ENCODE measurements around the gene TUBB1.

TUBB1 gene

GRCh38 chr20:58985656-58986055 is 33.6 kb upstream of the TUBB1 start:
- peaks cover 48% of the 10 kb centered on the region for H3K4me1 Mint-ChIP-seq
- H3K27ac Mint-ChIP-seq, result peak overlapping the region; percentile 16

GRCh38 chr20:58986286-58986967 is 32.8 kb upstream of the TUBB1 start:
- Mint-ChIP-seq H3K4me3 (peak overlapping the region; percentile 1), H3K4me1 (peaks cover 48% of the 10 kb centered on the region), H3K9me3 (no peaks in the 10 kb centered on the region), H3K36me3 (peaks cover 94% of the 10 kb centered on the region), H3K27ac (peak overlapping the region; percentile 16)
- DNase-seq (ENCODE audit: low spot score in 2 of 2), result no peak
- no peak for ATAC-seq

More at GRCh38 chr20:58985656-58986055, 33.6 kb upstream of the TUBB1 start:
- Mint-ChIP-seq H3K36me3 (peaks cover 86% of the 10 kb centered on the region), H3K9me3 (no peaks in the 10 kb centered on the region), H3K4me3 (no peak overlapping the region)
- ATAC-seq (no peak), DNase-seq (ENCODE audit: low spot score in 2 of 2) (no peak)

- Mint-ChIP-seq H3K4me3 (peak overlapping the region; percentile 1), H3K9me3 (no peaks in the 10 kb centered on the region), H3K36me3 (peaks cover 96% of the 10 kb centered on the region), H3K27ac (peak overlapping the region; percentile 16), H3K4me1 (peaks cover 47% of the 10 kb centered on the region)
- ATAC-seq (peak; percentile 61), DNase-seq (ENCODE audit: low spot score in 2 of 2) (no peak)
These were observed 32.2 kb upstream of the TUBB1 start for GRCh38 chr20:58986968-58987517.

GRCh38 chr20:58987790-58988564 is 31.3 kb upstream of the TUBB1 start:
- peaks cover 96% of the 10 kb centered on the region for H3K36me3 Mint-ChIP-seq
- H3K27ac Mint-ChIP-seq, result no peak overlapping the region
- peaks cover 38% of the 10 kb centered on the region for H3K4me1 Mint-ChIP-seq
- ATAC-seq (no peak), DNase-seq (ENCODE audit: low spot score in 2 of 2) (no peak)
- no peaks in the 10 kb centered on the region for H3K9me3 Mint-ChIP-seq
- H3K4me3 Mint-ChIP-seq, result no peak overlapping the region

GRCh38 chr20:58988565-58988882 is 30.7 kb upstream of the TUBB1 start:
- Mint-ChIP-seq H3K9me3 (no peaks in the 10 kb centered on the region), H3K36me3 (peaks cover 98% of the 10 kb centered on the region), H3K4me1 (peaks cover 37% of the 10 kb centered on the region), H3K4me3 (no peak overlapping the region), H3K27ac (no peak overlapping the region)
- ATAC-seq (no peak), DNase-seq (ENCODE audit: low spot score in 2 of 2) (no peak)

- H3K9me3 Mint-ChIP-seq, result no peaks in the 10 kb centered on the region
- ATAC-seq (no peak), DNase-seq (ENCODE audit: low spot score in 2 of 2) (no peak)
- peaks cover 99% of the 10 kb centered on the region for H3K36me3 Mint-ChIP-seq
- no peak overlapping the region for H3K4me3 Mint-ChIP-seq
- peaks cover 30% of the 10 kb centered on the region for H3K4me1 Mint-ChIP-seq
- H3K27ac Mint-ChIP-seq, result no peak overlapping the region
These were observed 30.0 kb upstream of the TUBB1 start for GRCh38 chr20:58989196-58989595.

- ATAC-seq (no peak), DNase-seq (ENCODE audit: low spot score in 2 of 2) (no peak)
- H3K27ac Mint-ChIP-seq, result no peak overlapping the region
- H3K4me3 Mint-ChIP-seq, result no peak overlapping the region
- peaks cover 100% of the 10 kb centered on the region for H3K36me3 Mint-ChIP-seq
- peaks cover 25% of the 10 kb centered on the region for H3K4me1 Mint-ChIP-seq
- no peaks in the 10 kb centered on the region for H3K9me3 Mint-ChIP-seq
These were observed 28.4 kb upstream of the TUBB1 start for GRCh38 chr20:58990651-58991445.

GRCh38 chr20:58991715-58992114 is 27.5 kb upstream of the TUBB1 start:
- Mint-ChIP-seq H3K9me3 (no peaks in the 10 kb centered on the region), H3K4me1 (peaks cover 21% of the 10 kb centered on the region), H3K36me3 (peaks cover 100% of the 10 kb centered on the region), H3K27ac (peak overlapping the region; percentile 64), H3K4me3 (no peak overlapping the region)
- DNase-seq (ENCODE audit: low spot score in 2 of 2) (no peak), ATAC-seq (no peak)

GRCh38 chr20:58992911-58993310 is 26.3 kb upstream of the TUBB1 start:
- H3K4me1 Mint-ChIP-seq, result peaks cover 12% of the 10 kb centered on the region
- no peaks in the 10 kb centered on the region for H3K9me3 Mint-ChIP-seq
- no peak overlapping the region for H3K27ac Mint-ChIP-seq
- no peak for DNase-seq (ENCODE audit: low spot score in 2 of 2)
- no peak overlapping the region for H3K4me3 Mint-ChIP-seq
- peaks cover 100% of the 10 kb centered on the region for H3K36me3 Mint-ChIP-seq
- ATAC-seq, result no peak

GRCh38 chr20:58993332-58994248 is 25.6 kb upstream of the TUBB1 start:
- ATAC-seq, result no peak
- no peak for DNase-seq (ENCODE audit: low spot score in 2 of 2)
- no peaks in the 10 kb centered on the region for H3K9me3 Mint-ChIP-seq
- H3K36me3 Mint-ChIP-seq, result peaks cover 100% of the 10 kb centered on the region
- H3K4me3 Mint-ChIP-seq, result no peak overlapping the region
- H3K27ac Mint-ChIP-seq, result no peak overlapping the region
- peaks cover 8% of the 10 kb centered on the region for H3K4me1 Mint-ChIP-seq

- ATAC-seq, result no peak
- Mint-ChIP-seq H3K4me1 (peaks cover 8% of the 10 kb centered on the region), H3K27ac (no peak overlapping the region), H3K4me3 (no peak overlapping the region), H3K9me3 (no peaks in the 10 kb centered on the region), H3K36me3 (peaks cover 99% of the 10 kb centered on the region)
- no peak for DNase-seq (ENCODE audit: low spot score in 2 of 2)
These were observed 24.7 kb upstream of the TUBB1 start for GRCh38 chr20:58994390-58995159.

- H3K36me3 Mint-ChIP-seq, result peaks cover 98% of the 10 kb centered on the region
- H3K27ac Mint-ChIP-seq, result peak overlapping the region; percentile 30
- no peaks in the 10 kb centered on the region for H3K9me3 Mint-ChIP-seq
- no peak for ATAC-seq
- H3K4me1 Mint-ChIP-seq, result peaks cover 8% of the 10 kb centered on the region
- no peak overlapping the region for H3K4me3 Mint-ChIP-seq
- no peak for DNase-seq (ENCODE audit: low spot score in 2 of 2)
These were observed 23.6 kb upstream of the TUBB1 start for GRCh38 chr20:58995461-58996225.

GRCh38 chr20:58996226-58996611 is 23.0 kb upstream of the TUBB1 start:
- Mint-ChIP-seq H3K27ac (peak overlapping the region; percentile 30), H3K4me1 (peaks cover 8% of the 10 kb centered on the region), H3K36me3 (peaks cover 92% of the 10 kb centered on the region), H3K9me3 (no peaks in the 10 kb centered on the region), H3K4me3 (no peak overlapping the region)
- DNase-seq (ENCODE audit: low spot score in 2 of 2) (no peak), ATAC-seq (no peak)

Data from stimulated activated effector memory CD8-positive, alpha-beta T cell treated with anti-CD3 and anti-CD28 coated beads, Interleukin-12 subunit alpha, Interleukin-12 subunit beta, amount 100 ng/mL, for 72 hours (primary cell).